ENCODE data around the gene ALDH5A1.

Gene ALDH5A1

GRCh38 chr6:24534329-24534728, 39.6 kb downstream of the ALDH5A1 start:
- FAIRE-seq, result no peak

GRCh38 chr6:24535210-24535609, 40.4 kb downstream of the ALDH5A1 start:
- FAIRE-seq, result no peak

GRCh38 chr6:24536466-24536865, 41.7 kb downstream of the ALDH5A1 start:
- FAIRE-seq, result no peak

- no peak for FAIRE-seq
Observed at GRCh38 chr6:24537082-24537699, 42.4 kb downstream of the ALDH5A1 start.

- FAIRE-seq, result no peak
Observed at GRCh38 chr6:24537771-24538385, 43.1 kb downstream of the ALDH5A1 start.

GRCh38 chr6:24539416-24539815, 44.6 kb downstream of the ALDH5A1 start:
- FAIRE-seq, result no peak

GRCh38 chr6:24540197-24540596, 45.4 kb downstream of the ALDH5A1 start:
- FAIRE-seq, result no peak

GRCh38 chr6:24543683-24544082, 48.9 kb downstream of the ALDH5A1 start:
- no peak for FAIRE-seq

GRCh38 chr6:24545183-24545582, 50.4 kb downstream of the ALDH5A1 start:
- FAIRE-seq, result no peak

- FAIRE-seq, result no peak
Observed at GRCh38 chr6:24545691-24546090, 50.9 kb downstream of the ALDH5A1 start.

GRCh38 chr6:24546439-24546838, 51.7 kb downstream of the ALDH5A1 start:
- no peak for FAIRE-seq

- no peak for FAIRE-seq
Observed at GRCh38 chr6:24547243-24547642, 52.5 kb downstream of the ALDH5A1 start.

- FAIRE-seq, result no peak
Observed at GRCh38 chr6:24549158-24549557, 54.4 kb downstream of the ALDH5A1 start.

GRCh38 chr6:24549674-24550353, 55.0 kb downstream of the ALDH5A1 start:
- no peak for FAIRE-seq

GRCh38 chr6:24551139-24551538, 56.4 kb downstream of the ALDH5A1 start:
- FAIRE-seq, result no peak

GRCh38 chr6:24554474-24554873, 59.7 kb downstream of the ALDH5A1 start:
- FAIRE-seq, result no peak

- FAIRE-seq, result no peak
Observed at GRCh38 chr6:24558516-24558915, 63.7 kb downstream of the ALDH5A1 start.

GRCh38 chr6:24564081-24564480, 69.3 kb downstream of the ALDH5A1 start:
- no peak for FAIRE-seq

- FAIRE-seq, result no peak
Observed at GRCh38 chr6:24565196-24565595, 70.4 kb downstream of the ALDH5A1 start.

GRCh38 chr6:24566020-24566767, 71.4 kb downstream of the ALDH5A1 start:
- no peak for FAIRE-seq

- no peak for FAIRE-seq
Observed at GRCh38 chr6:24568683-24569082, 73.9 kb downstream of the ALDH5A1 start.

- FAIRE-seq, result no peak
Observed at GRCh38 chr6:24569811-24570210, 75.0 kb downstream of the ALDH5A1 start.

GRCh38 chr6:24571361-24571760, 76.6 kb downstream of the ALDH5A1 start:
- FAIRE-seq, result no peak

- no peak for FAIRE-seq
Observed at GRCh38 chr6:24574809-24575208, 80.0 kb downstream of the ALDH5A1 start.
